ENCODE measurements around the gene SHROOM1. TPM values are rescaled to one million over a fixed set of nuclear protein-coding genes. Genes with fewer than 3 reads are reported as not detected.

The SHROOM1 gene
- total RNA-seq, 1 donor from 2014 or later, result 0.79 TPM

GRCh38 chr5:132776131-132776937 lies 54.1 kb downstream of the SHROOM1 start:
- FAIRE-seq (no peak), DNase-seq (ENCODE audit: low read depth) (no peak)
- H3K4me3 ChIP-seq (ENCODE audit: low read depth, low read length), result peak overlapping the region; percentile 66
- no peak for TF ChIP-seq CTCF (IDR thresholded peaks at IDR 0.05; ENCODE audit: insufficient read depth, low read length, severe bottlenecking)
- no peaks in the 10 kb centered on the region for H3K27me3 ChIP-seq (ENCODE audit: control insufficient read depth, insufficient read depth, low read length)
- no peaks in the 10 kb centered on the region for H3K36me3 ChIP-seq (ENCODE audit: control insufficient read depth, insufficient read depth, low read length)

GRCh38 chr5:132775476-132775961 lies 54.9 kb downstream of the SHROOM1 start:
- FAIRE-seq, result no peak
- H3K4me3 ChIP-seq (ENCODE audit: low read depth, low read length), result no peak overlapping the region
- DNase-seq (ENCODE audit: low read depth), result no peak
- no peaks in the 10 kb centered on the region for H3K27me3 ChIP-seq (ENCODE audit: control insufficient read depth, insufficient read depth, low read length)
- no peaks in the 10 kb centered on the region for H3K36me3 ChIP-seq (ENCODE audit: control insufficient read depth, insufficient read depth, low read length)
- TF ChIP-seq CTCF (IDR thresholded peaks at IDR 0.05; ENCODE audit: insufficient read depth, low read length, severe bottlenecking), result no peak

GRCh38 chr5:132774896-132775295 lies 55.6 kb downstream of the SHROOM1 start:
- FAIRE-seq, result no peak
- no peak for TF ChIP-seq CTCF (IDR thresholded peaks at IDR 0.05; ENCODE audit: insufficient read depth, low read length, severe bottlenecking)
- no peaks in the 10 kb centered on the region for H3K36me3 ChIP-seq (ENCODE audit: control insufficient read depth, insufficient read depth, low read length)
- no peak for DNase-seq (ENCODE audit: low read depth)
- H3K4me3 ChIP-seq (ENCODE audit: low read depth, low read length), result no peak overlapping the region
- H3K27me3 ChIP-seq (ENCODE audit: control insufficient read depth, insufficient read depth, low read length), result no peaks in the 10 kb centered on the region

GRCh38 chr5:132774406-132774805 lies 56.0 kb downstream of the SHROOM1 start:
- DNase-seq (ENCODE audit: low read depth) (no peak), FAIRE-seq (no peak)
- Histone ChIP-seq H3K4me3 (ENCODE audit: low read depth, low read length) (no peak overlapping the region), H3K36me3 (ENCODE audit: control insufficient read depth, insufficient read depth, low read length) (no peaks in the 10 kb centered on the region), H3K27me3 (ENCODE audit: control insufficient read depth, insufficient read depth, low read length) (no peaks in the 10 kb centered on the region)
- TF ChIP-seq CTCF (IDR thresholded peaks at IDR 0.05; ENCODE audit: insufficient read depth, low read length, severe bottlenecking), result no peak

GRCh38 chr5:132773601-132774355 lies 56.7 kb downstream of the SHROOM1 start:
- H3K4me3 ChIP-seq (ENCODE audit: low read depth, low read length), result no peak overlapping the region
- FAIRE-seq (no peak), DNase-seq (ENCODE audit: low read depth) (no peak)
- no peaks in the 10 kb centered on the region for H3K36me3 ChIP-seq (ENCODE audit: control insufficient read depth, insufficient read depth, low read length)
- no peaks in the 10 kb centered on the region for H3K27me3 ChIP-seq (ENCODE audit: control insufficient read depth, insufficient read depth, low read length)
- no peak for TF ChIP-seq CTCF (IDR thresholded peaks at IDR 0.05; ENCODE audit: insufficient read depth, low read length, severe bottlenecking)
